Left ventricle myocardium inferior (tissue), 1 donor: ENCODE results near the gene ISG20L2. TPM values are rescaled to one million over a fixed set of nuclear protein-coding genes. Genes with fewer than 3 reads are reported as not detected.

Source experiments
- DNase-seq: peaks from one replicate; pipeline ENCODE4 v3.0.0-alpha.2; 2020
- H3K27ac ChIP-seq: fragments of 200-600 bp; replicated peaks from 2 replicates; pipeline ENCODE4 v1.8.0; 2021
- H3K27me3 ChIP-seq: fragments of 200-600 bp; 2 replicates; pipeline ENCODE4 v1.8.0; 2021; ENCODE audit warnings: low read depth
- H3K36me3 ChIP-seq: fragments of 200-600 bp; 2 replicates; pipeline ENCODE4 v1.8.0; 2021
- H3K4me1 ChIP-seq: fragments of 200-600 bp; 2 replicates; pipeline ENCODE4 v1.8.0; 2021
- H3K4me3 ChIP-seq: fragments of 200-600 bp; 2 replicates; pipeline ENCODE4 v1.8.0; 2021; ENCODE audit warnings: mild to moderate bottlenecking, moderate library complexity
- H3K9me3 ChIP-seq: fragments of 200-600 bp; replicated peaks from 2 replicates; pipeline ENCODE4 v1.8.0; 2021
- intact Hi-C: fragments of 100-400 bp; cut with micrococcal nuclease; formaldehyde crosslinking; loops from one replicate; pipeline ENCODE4 v1.11.0; 2022
- total RNA-seq: library from RNA; stranded (reverse); fragmentation: NEBNext Ultra II Directional; extraction: Animal tissue kit (Norgen Biotek cat#: 25700); gene quantifications from one replicate; pipeline ENCODE4 v1.2.1, GENCODE V29; 2021
- TF ChIP-seq, protein P1 (sequence below): fragments of 200-600 bp; IDR thresholded peaks from 2 replicates; pipeline ENCODE4 v1.8.0; 2021; ENCODE audit warnings: antibody characterized with exemption, mild to moderate bottlenecking, borderline replicate concordance
- donor health status: DM: no; HTN: yes; CAD: no; lungs with severe emphysema.

The ISG20L2 gene
- total RNA-seq, 1 donor from 2014 or later: 11.5 TPM

DNA sequence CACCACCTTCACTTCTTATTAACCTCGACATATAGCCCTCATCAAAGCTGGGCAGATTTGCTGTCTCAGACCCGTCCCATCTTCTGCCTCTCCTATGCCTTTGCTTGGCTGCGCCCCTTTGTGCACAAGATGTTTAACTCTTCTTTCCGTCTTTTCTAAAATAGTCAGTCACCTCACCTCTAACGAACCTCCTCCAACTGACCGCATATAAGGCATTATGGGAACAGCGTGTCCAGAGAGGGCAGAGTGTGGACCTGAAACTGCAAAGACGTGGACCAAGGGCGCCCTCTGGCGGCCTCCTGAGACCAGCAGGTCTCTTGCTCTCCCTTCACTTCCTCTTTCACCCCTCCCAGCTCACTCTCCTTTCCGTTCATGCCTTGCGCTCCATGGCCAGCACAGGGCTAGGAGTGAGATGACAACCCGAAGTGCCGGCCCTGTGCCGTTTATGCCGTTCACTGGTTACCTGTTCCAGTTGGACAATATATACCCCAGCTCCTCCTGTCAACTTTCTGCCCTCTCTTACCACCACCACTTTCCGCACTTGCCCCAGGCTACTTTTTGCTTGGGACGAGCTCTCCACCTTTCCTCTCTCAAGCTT lies 2.8 kb downstream of the ISG20L2 start:
- peaks cover 43% of the 10 kb centered on the region for H3K36me3 ChIP-seq
- peak overlapping the region; percentile 22 for H3K27ac ChIP-seq
- peak overlapping the region; percentile 72 for H3K4me3 ChIP-seq
- peaks cover 55% of the 10 kb centered on the region for H3K4me1 ChIP-seq
- no peaks in the 10 kb centered on the region for H3K9me3 ChIP-seq
- peak; percentile 88 for DNase-seq
- intact Hi-C loops: loop anchor here (2.0 kb wide), 1 partner anchor 37 kb away; no protein-coding TSS in a partner anchor
- no peaks in the 10 kb centered on the region for H3K27me3 ChIP-seq
- TF ChIP-seq, protein P1, sequence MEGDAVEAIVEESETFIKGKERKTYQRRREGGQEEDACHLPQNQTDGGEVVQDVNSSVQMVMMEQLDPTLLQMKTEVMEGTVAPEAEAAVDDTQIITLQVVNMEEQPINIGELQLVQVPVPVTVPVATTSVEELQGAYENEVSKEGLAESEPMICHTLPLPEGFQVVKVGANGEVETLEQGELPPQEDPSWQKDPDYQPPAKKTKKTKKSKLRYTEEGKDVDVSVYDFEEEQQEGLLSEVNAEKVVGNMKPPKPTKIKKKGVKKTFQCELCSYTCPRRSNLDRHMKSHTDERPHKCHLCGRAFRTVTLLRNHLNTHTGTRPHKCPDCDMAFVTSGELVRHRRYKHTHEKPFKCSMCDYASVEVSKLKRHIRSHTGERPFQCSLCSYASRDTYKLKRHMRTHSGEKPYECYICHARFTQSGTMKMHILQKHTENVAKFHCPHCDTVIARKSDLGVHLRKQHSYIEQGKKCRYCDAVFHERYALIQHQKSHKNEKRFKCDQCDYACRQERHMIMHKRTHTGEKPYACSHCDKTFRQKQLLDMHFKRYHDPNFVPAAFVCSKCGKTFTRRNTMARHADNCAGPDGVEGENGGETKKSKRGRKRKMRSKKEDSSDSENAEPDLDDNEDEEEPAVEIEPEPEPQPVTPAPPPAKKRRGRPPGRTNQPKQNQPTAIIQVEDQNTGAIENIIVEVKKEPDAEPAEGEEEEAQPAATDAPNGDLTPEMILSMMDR: peak; percentile 95

GRCh38 chr1:156721535-156721934 lies 7.0 kb downstream of the ISG20L2 start:
- H3K27ac ChIP-seq: no peak overlapping the region
- TF ChIP-seq, protein P1: no peak
- H3K36me3 ChIP-seq: peaks cover 47% of the 10 kb centered on the region
- no peak for DNase-seq
- no peaks in the 10 kb centered on the region for H3K9me3 ChIP-seq
- peaks cover 25% of the 10 kb centered on the region for H3K4me1 ChIP-seq
- no peaks in the 10 kb centered on the region for H3K27me3 ChIP-seq
- intact Hi-C loops: no loop called here
- H3K4me3 ChIP-seq: no peak overlapping the region

DNA sequence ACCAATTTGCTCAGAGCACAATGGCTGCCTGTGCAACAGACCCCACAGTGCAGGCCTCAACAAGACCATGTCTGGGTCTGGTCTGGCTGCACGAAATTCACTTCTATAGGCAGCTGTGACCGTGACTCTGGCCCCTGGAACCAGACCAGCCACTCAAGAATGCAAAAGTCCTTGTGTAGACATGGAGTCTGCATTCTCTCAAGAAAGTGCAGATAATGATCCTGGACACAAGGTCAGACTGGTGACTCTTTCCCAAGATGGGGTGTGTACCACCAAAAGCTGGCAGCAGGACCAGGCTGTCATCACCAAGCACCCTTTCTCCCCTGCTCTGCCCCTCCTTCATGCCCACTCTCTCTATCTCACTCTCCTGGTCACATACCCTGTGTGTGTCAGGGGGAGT lies 7.4 kb downstream of the ISG20L2 start:
- H3K4me3 ChIP-seq: no peak overlapping the region
- intact Hi-C loops: no loop called here
- H3K9me3 ChIP-seq: no peaks in the 10 kb centered on the region
- H3K27ac ChIP-seq: no peak overlapping the region
- no peak for DNase-seq
- no peaks in the 10 kb centered on the region for H3K27me3 ChIP-seq
- peaks cover 21% of the 10 kb centered on the region for H3K4me1 ChIP-seq
- H3K36me3 ChIP-seq: peaks cover 47% of the 10 kb centered on the region
- TF ChIP-seq, protein P1: no peak

DNA sequence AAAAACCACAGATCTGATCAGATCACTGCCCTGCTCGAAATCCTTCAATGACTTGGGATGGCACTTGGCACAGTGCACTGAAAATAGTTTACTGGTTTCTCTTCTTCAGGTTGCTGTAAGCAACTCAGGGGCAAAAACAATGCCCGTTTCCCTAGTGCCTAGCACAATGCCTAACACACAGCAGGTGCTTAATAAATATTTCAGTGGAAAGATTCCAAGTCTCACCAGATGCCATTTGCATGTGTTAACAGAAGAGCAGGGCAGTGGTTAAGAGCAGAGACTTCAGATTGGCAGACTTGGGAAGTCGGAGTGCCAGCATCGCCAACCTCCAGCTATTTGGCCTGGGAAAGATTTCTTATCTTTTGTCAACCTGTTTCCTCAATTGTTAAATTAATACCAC lies 11.2 kb downstream of the ISG20L2 start:
- TF ChIP-seq, protein P1: no peak
- no peaks in the 10 kb centered on the region for H3K4me1 ChIP-seq

DNA sequence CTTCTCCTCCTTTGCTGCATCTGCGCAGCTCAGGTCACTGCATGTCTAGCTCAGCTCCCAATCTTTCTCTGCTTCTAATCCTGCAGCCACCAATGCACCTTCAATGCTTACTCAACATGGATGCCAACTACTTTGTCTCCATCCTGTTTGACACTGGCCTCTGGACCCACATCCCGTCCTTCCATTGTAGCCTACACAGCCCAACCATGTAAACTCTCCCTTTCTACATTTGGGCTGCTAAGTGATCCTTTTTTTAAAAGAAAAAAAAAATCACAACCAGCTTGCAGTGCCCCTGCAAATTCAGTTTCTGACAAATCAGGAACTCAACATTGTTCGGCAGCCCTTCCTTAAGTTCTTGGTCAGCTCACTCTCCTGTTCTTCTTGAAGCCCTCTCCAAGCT lies 13.7 kb downstream of the ISG20L2 start:
- DNase-seq: no peak
- no peak overlapping the region for H3K27ac ChIP-seq
- H3K4me3 ChIP-seq: no peak overlapping the region
- intact Hi-C loops: no loop called here
- H3K36me3 ChIP-seq: peaks cover 4% of the 10 kb centered on the region
- TF ChIP-seq, protein P1: no peak
- H3K9me3 ChIP-seq: no peaks in the 10 kb centered on the region
- H3K4me1 ChIP-seq: peaks cover 6% of the 10 kb centered on the region
- no peaks in the 10 kb centered on the region for H3K27me3 ChIP-seq

More for the DNA sequence above, 11.2 kb downstream of the ISG20L2 start:
- peaks cover 22% of the 10 kb centered on the region for H3K36me3 ChIP-seq
- H3K27ac ChIP-seq: no peak overlapping the region
- no peaks in the 10 kb centered on the region for H3K9me3 ChIP-seq
- H3K27me3 ChIP-seq: no peaks in the 10 kb centered on the region
- intact Hi-C loops: no loop called here
- no peak overlapping the region for H3K4me3 ChIP-seq
- no peak for DNase-seq
